ENCODE data around the gene GDE1. TPM values are rescaled to one million over a fixed set of nuclear protein-coding genes. Genes with fewer than 3 reads are reported as not detected.
A peak's percentile ranks its signal among the peaks of the same experiment; 100 is the strongest.

Gene GDE1
- total and polyA plus RNA-seq, 9 of the 15 experiments (the other 6 are each of a cell fraction or from before 2014, with no cell fraction given) = 18.8 to 40.5 (median 22.3) TPM

- TF ChIP-seq ATF6 (CRISPR knock-in tag; IDR thresholded peaks at IDR 0.05) (0 out of 2 replicates have a peak, but pooled peaks have one; percentile 46), STAG1 (CRISPR knock-in tag; IDR thresholded peaks at IDR 0.05; ENCODE audit: borderline replicate concordance) (no peak), CTBP1 (IDR thresholded peaks at IDR 0.05; ENCODE audit: borderline replicate concordance) (peak; percentile 45), RBFOX2 (IDR thresholded peaks at IDR 0.05; ENCODE audit: low read depth, low read length) (peak; percentile 88), TBP (optimal IDR thresholded peaks at IDR 0.05; ENCODE audit: low read depth, low read length) (peak; percentile 77), PHF20 (IDR thresholded peaks at IDR 0.05; ENCODE audit: partially characterized antibody) (peak; percentile 79), HMGXB4 (CRISPR knock-in tag; IDR thresholded peaks at IDR 0.05) (no peak), CCNT2 (IDR thresholded peaks at IDR 0.05; ENCODE audit: borderline replicate concordance, extremely low read depth, insufficient read length, low read depth, low read length) (peak; percentile 50), ZNF75A (CRISPR knock-in tag; IDR thresholded peaks at IDR 0.05) (no peak), SMAD1 (IDR thresholded peaks at IDR 0.05; ENCODE audit: low read depth, low read length, partially characterized antibody) (peak; percentile 47), MYBL2 (IDR thresholded peaks at IDR 0.05; ENCODE audit: low read depth) (peak; percentile 55), MYBL2 (CRISPR knock-in tag; IDR thresholded peaks at IDR 0.05; ENCODE audit: borderline replicate concordance) (no peak), ZNF197 (CRISPR knock-in tag; IDR thresholded peaks at IDR 0.05; ENCODE audit: low read depth) (peak; percentile 90), EHMT2 (IDR thresholded peaks at IDR 0.05) (no peak; the same call in 1 of the 2 replicates), TCF7 (IDR thresholded peaks at IDR 0.05; ENCODE audit: borderline replicate concordance) (peak; percentile 87; the same call in 1 of the 2 replicates)
- TF ChIP-seq, protein P1, sequence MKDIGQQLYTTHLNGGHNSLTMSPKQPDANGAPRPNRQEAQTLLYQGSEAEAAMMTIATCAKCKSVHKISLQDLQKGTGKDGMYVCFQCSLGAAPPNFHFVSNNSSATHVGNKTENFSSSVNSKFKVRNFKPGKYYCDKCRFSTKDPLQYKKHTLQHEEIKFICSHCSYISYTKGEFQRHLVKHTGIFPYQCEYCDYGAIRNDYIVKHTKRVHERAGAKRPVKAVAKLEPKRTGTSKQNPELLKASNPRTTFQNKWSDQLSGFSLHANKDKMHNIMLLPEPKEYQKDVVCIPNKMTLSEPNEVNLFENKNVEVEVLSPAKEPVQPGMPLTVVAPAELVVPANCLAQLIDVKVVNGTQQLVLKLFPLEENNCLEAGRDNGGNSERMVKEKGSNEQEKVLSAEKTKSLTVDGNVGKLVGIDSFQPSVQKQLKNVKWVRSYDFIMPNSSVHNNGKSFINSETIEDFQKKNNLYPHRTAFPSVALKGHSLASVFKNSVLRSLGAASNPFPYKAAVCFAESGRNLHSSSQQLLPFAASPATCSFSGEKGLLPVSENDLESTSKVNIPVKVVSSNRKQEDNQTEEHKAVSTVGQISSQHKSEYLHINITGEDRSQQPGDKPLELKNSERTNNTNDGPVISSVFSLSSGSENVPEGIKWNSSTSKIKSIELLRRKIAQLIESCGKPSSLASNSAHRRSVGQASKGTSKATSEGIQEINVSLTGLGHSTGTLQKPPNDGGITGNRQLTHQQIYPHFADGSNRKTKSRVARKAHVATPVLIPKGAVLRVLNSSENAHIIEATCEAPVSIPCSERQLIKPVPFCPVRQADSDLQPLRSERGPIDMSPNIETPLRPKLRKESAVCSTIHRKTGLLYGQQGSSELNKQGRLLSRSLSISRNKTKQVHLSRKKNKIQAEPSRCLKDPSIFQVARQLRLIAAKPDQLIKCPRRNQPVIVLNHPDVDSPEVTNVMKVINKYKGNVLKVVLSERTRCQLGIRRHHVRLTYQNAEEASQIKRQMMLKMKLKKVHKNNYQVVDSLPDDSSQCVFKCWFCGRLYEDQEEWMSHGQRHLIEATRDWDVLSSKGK (CRISPR knock-in tag; IDR thresholded peaks at IDR 0.05) = no peak
These were observed 33.5 kb upstream of the GDE1 start, which contains the start of gene VPS35L (continued) for GRCh38 chr16:19555186-19555937.
